Measurements from ENCODE around the gene FYN.

The FYN gene

GRCh38 chr6:111880181-111880888 lies 7.1 kb upstream of the FYN start:
- DNase-seq, result no peak

- no peak for DNase-seq
These were observed 2.5 kb upstream of the FYN start for GRCh38 chr6:111875741-111876140.

DNA sequence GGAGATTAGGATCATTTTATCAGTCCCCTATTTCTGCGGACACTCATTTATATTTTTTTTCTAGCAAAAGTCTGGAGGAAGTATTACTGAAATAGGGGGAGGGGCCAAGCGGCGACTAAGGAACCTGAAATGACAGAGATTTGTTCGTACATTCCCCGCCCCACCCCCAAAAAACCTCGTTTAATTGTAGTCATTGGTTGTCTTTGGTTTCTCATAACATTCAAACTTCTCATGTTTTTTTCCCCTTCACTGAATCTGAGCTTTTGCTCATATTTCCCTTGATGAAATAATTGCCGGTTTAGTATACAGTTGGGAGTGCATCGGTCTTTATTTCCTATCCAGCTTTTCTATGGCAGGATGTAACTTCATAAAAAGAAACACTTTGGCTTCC lies 768 bp upstream of the FYN start:
- DNase-seq, result peak; percentile 66

DNA sequence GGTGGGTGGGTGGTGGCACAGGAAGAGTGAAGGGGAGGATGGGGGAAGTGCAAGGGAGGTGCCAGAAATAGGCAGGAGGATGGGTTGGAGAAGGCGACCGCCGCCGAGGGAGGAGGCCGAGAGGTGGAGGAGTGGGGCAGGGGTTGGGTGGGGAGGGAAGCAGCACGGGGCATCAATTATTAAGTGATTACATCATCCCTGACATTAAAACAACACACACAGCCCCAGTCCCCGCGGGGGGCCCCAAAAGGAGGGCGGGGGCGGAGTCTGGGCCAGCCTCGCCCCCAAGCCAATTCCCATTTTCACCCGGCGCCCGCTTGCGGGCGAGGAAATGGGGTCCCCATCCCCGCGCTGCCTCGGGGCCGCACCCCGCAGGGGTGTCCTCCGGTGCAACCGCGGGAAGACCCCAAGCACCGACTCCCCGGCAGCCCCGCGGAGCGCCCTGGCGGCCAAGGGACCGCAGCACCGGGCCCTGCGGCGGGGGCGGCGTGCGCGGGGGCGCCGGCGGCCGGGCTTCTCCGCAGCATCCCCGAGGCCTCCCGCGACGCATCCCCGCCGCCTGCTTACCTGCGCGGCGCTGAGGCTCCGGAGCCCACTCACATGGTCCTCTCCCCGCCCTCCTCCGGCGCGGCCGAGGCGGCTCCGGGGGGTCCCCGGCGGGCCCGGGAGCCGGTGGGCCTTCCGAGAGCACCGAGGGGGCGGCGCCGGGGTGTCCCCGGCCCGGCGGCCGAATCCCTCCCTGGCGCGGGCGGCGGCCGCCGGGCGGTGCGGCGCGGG lies 663 bp downstream of the FYN start:
- peak; percentile 67 for DNase-seq

- no peak for DNase-seq
These were observed 1.4 kb downstream of the FYN start for GRCh38 chr6:111871725-111872400.

GRCh38 chr6:111871207-111871606 lies 2.0 kb downstream of the FYN start:
- DNase-seq, result no peak

DNA sequence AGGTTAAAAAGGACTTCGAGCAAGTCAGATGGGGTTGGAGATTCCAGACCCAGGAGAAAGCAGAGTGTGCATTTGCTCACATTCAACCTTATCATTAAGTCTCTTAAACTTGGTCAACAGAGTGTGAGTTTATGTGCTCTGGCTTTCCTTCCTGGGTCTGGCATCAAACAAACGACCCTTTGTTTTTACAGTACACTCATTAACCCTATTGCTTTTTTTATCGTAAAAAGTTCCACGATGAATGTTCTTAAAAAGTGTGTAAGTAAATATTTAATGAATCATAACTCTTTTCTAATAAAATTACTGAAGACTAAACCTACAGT lies 2.5 kb downstream of the FYN start:
- no peak for DNase-seq

DNA sequence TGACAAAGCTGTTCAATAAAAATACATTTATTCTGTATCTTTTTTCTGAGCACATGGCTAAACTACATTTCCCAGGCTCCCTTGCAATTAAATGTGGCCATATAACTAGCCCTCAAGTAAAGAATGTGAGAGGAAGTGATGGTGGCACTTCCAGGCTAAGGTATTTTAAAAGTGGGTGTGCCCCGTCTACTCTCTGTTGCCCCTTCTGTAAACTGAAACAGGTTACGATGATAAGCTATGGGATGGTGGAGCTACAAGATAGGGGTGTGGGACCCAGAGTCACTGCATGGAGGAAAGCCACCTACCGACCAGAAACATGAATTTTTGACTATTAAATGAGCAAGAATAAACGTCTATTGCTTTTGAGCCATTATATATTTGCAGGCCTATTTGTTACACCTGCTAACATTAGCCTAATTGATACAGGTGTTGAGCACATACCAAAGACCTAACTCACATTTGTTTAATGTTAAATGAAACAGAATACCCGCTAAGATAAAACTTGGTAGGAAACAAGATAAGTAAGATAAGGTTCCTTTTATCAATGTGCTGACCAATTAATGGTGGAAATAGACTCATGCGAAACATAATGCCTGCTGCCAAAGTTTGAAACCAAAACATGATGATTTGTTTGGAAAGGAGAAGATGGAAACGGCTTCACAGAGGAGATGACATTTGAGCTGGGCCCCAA lies 3.1 kb downstream of the FYN start:
- no peak for DNase-seq

DNA sequence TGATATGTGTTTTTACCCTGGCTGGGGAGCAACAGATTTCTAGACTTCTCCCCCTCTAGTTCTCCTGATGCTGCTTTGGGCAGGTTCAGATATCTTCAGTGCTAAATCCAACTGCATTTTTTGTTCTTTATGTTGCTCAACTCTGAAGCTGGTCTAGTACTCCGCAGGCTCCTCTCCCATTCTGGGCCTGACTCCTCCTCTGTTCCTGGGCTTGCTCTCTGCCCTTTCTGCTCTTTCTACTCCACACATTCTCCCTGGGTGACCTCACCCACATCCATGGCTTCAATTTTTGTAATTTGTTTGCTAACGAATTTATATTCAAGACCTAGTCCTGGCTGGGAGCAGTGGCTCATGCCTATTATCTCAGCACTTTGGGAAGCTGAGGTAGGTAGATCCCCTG lies 6.4 kb downstream of the FYN start:
- DNase-seq, result no peak

GRCh38 chr6:111865909-111866546 lies 7.2 kb downstream of the FYN start:
- DNase-seq, result no peak

DNA sequence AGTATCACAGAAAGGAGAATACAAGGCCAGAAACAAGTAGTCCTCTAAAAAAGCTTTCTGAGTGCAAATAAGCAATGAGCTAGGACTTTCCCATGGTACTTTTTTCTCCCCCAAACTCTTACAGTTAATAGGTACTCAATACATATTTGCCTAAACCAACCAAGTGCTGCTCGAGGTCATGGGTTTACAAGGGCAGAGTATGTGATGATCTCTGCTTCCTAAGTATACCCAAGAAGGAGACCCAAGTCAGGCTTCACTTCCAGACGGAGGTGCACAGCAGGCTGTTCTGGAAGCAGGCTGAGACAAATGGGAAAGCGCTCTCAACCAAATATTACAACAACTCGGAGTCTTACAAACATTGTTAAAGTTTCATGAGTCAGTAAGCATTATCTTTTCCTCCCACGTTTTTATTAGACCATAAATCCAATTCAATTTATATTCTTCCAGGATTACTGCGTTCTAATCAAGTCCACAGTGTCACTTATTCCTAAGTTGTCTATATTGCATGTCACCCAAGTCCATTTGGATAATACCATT lies 8.1 kb downstream of the FYN start:
- DNase-seq, result no peak

- no peak for DNase-seq
These were observed 8.9 kb downstream of the FYN start for GRCh38 chr6:111864138-111865048.

DNA sequence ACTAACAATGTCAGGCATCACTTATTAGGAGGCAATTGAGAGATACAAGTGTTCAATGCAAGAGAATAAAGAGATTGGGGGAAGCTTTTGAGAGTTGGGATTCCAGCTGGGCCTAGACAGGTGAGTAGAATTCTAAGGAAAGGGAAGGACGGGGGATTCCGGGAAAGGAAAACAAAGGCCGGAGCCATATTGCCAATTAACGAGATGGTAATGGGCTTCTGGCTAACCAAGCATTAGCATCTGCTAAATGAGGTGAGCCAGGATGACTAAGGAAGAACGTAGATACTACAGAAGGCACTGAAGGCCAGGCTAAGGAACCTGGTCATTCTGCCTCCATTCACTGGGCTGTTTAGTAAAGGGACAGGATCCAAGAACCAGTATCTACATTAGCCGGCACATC lies 10.5 kb downstream of the FYN start:
- DNase-seq, result no peak

GRCh38 chr6:111862314-111862713 lies 10.9 kb downstream of the FYN start:
- no peak for DNase-seq

- DNase-seq, result no peak
These were observed 11.8 kb downstream of the FYN start for GRCh38 chr6:111861431-111861885.

GRCh38 chr6:111858347-111858746 lies 14.9 kb downstream of the FYN start:
- DNase-seq, result no peak

GRCh38 chr6:111857674-111858337 lies 15.4 kb downstream of the FYN start:
- DNase-seq, result no peak

DNA sequence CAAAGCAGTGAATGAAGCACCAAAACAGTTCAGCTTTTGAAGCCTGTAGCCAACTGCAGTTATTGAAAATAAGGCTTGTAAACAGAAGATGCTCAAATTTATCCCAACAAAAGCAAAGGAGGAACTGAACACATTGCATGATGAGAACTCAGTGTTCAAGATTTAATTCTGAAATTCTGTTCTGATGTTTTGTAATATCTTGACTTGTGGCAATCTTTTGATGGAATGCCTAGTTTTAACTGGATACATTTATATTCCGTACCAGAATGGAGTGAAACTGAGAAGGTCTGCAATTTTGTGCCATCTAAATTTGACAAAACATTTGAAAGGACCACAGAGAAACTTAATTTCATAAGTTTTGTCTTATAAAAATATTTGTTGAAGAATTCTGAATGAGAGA lies 17.5 kb downstream of the FYN start:
- no peak for DNase-seq

DNA sequence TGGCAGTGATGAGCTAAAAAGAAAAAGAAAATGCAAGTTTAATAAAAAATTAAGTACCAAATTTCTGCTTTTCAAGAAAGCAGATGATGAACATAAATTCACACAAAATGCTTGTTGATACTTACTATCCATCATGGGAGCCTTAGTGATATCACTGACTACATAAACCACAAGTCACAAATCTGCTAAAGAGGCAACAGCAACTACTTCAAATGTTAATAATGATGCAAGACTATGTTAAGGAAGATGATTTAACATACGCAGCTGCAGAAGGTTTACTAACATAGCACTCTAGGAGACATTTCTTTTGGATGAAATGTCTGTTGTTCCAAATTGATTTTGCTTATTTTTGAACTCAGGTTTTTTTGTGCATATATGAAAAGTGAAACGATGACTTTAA lies 18.6 kb downstream of the FYN start:
- no peak for DNase-seq

- DNase-seq, result no peak
These were observed 20.5 kb downstream of the FYN start for GRCh38 chr6:111852725-111853124.

All from stimulated activated CD4-positive, alpha-beta T cell treated with anti-CD3 and anti-CD28 coated beads, Interleukin-4, amount 100 ng/mL, for 1 hour (primary cell).